HG02610 (cell line): ENCODE measurements around the gene TRMT13.
"Not testable (repeated sequence)": the region's sequence is repeated elsewhere in the genome, so short reads cannot be mapped to it uniquely, and the experiment has no call there.

Experiments
- ATAC-seq: cut with Tn5 transposase; IDR thresholded peaks from one replicate; pipeline ENCODE4 v1.9.1; 2021; ENCODE audit warnings: mild to moderate bottlenecking, moderate library complexity; ENCODE audit not compliant: unreplicated experiment

TRMT13 gene

DNA sequence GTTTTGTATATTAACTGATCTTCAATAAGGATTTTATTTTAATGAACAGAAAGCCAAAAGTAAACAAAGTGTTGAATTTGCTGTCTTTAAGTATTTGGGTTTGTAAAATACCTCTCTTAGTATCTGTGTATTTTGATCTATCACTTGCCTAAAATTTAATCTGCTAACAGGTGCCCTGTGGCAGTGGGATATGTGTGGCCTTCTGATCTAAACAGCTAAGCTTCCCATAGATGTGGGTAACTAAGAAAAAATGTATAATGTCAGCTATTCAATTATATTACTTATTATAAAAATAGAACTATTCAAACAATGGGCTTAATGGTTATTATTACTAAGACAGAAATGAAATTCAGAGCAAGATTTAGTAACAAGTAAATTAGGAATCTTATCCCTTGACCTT lies 29.9 kb downstream of the TRMT13 start:
- no peak for ATAC-seq

DNA sequence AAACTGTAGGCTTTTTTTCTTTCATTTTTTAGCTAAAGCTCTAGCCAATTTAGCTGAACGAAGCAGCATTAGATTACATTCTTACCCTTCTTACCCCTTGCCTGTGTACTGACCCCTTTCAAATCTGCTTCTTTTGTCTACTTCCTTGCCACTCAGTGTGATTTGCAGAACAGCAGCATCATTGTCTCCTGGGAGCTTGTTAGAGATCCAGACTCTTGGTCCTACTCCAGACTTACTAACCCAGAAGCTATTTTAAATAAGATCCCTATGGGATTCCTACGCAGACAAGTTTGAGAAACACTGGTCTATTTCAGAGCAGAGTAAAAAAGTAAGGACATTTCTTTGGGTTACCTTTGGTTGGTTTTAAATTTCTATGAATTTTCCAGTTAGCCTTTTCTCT lies 31.3 kb downstream of the TRMT13 start:
- no peak for ATAC-seq

DNA sequence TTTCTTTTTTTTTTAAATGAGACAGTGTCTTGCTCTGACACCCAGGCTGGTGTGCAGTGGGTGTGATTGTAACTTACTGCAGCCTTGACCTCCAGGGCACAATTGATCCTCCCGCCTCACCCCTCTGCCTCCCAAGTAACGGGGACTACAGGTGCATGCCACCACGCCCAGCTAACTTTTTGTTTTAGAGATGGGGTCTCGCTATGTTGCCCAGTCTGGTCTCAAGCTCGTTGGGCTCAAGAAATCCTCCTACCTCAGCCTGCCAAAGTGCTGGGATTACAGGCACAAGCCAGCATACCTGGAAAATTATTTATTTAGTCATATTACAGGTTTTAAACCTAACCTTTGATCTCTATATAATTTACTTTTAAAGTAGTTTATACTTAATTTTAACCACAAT lies 31.7 kb downstream of the TRMT13 start:
- no peak for ATAC-seq

DNA sequence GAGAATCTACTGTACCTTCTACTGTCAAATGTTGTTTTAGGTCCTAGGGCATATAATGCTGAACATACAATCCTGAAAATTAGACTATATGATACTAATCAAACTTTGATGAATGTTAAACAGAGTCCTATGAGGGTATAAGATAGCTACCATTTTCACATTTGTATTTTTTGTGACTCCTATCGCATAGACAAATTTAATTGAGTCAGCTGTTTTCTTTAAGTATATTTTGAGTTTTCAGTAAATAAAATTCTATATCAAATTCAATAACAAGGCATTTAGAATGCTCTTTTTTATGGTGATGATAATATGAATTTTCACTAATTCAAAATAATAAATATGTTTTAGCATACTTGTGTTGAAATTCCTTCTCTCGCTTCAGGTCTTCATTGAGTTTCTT lies 35.1 kb downstream of the TRMT13 start:
- ATAC-seq: no peak

DNA sequence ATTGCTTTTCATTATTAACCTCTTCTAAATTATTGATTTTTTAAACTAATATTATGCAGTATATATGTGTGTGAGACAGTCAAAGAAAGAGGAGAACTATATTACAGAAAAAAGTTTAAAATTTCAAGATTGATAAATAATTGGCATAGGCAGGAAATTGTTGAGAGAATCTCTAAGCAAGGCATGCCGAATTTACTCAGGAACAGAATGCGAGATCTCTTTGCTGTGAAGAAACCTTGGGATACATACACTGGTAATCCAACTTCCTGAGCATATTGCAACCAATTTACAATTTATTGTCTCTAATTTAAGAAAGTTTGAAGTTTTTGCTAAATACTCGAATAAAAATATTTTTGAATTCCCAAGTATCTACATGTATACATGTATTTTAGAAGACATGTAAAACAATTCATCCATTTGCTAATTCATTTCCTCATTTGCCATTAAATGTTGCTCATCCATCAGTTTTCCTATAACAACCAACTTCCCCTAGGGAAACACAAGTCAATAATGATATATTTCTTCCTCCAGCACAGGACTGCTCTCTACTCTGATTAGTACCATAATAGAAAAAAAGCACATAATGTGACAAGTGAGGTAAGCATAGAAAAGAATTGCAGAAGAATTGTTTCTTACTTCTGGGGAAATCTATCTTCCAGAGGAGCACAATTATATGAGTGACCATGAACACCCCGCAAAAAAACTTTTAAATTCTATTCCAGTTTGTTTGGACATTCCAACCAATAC lies 44.5 kb downstream of the TRMT13 start:
- ATAC-seq: no peak

DNA sequence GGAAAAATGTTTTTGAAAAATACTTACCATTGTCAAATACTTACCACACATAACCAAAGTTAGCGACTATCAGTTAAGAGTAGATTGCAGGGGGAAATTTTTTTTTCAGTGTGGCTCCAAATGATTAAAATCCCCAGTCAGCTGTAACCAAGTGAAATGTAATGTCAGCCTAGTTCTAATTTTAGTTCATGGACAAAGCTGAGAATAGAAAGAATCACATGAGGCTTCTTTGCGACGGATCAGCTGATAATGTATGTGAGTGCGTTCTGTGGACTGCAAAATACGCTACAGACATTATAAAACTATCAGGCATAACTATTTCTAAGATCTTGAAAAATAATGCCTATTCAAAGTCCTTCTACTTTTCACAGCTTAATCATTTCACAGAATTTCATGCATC lies 45.1 kb downstream of the TRMT13 start, which contains the start of gene LRRC39:
Gene LRRC39 (minus strand): TSS at position 166 of the 400 bp plus-strand sequence. CDS start 9,740 bp downstream, outside the sequence.
- no peak for ATAC-seq

DNA sequence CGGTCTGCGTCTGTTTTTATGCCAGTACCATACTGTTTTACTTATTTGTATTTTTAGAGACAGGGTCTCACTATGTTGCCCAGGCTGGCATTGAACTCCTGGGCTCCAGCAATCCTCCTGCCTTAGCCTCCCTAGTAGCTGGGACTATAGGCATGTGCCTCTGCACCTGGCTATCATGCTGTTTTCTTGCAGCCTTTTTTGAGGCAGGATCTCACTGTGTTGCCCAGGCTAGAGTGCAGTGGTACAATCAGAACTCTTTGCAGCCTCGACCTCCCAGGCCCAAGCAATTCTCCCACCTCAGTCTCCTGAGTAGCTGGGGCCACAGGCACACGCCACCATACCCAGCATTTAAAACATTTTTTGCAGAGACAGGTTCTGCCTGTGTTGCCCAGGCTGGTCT lies 50.4 kb downstream of the TRMT13 start:
- no peak for ATAC-seq

DNA sequence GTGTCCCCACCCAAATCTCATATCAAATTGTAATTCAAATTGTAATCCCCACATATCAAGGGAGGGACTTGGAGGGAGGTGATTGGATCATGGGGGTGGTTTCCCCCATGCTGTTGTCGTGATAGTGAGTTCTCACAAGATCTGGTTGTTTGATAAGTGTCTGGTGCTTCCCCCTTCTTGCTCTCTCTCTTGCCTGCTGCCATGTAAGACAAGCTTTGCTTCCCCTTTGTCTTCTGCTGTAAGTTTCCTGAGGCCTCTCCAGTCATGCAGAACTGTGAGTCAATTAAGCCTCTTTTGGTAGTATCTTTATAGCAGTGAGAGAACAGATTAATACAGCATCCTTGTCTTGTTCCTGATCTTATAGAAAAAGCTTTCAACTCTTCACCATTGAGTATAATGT lies 51.6 kb downstream of the TRMT13 start:
- ATAC-seq: peak; percentile 84

DNA sequence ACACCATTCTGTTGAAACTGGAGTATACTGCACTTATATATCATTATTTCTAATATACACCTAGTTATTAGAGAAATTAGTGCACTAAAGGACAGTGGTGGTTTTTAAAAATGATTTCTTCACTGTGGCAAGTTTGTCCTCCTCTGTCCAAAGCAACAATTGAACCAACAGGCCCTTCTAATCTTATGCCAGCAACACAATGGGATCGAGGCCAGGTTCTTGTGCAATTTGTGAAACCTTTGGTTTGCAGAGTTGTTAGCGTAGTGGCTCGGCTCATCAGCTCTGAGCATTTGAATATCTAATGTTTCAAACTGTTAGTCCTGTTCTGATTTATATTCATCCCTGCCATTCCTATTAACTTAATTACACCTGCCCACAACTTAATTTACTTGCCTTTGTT lies 54.9 kb downstream of the TRMT13 start:
- no peak for ATAC-seq

DNA sequence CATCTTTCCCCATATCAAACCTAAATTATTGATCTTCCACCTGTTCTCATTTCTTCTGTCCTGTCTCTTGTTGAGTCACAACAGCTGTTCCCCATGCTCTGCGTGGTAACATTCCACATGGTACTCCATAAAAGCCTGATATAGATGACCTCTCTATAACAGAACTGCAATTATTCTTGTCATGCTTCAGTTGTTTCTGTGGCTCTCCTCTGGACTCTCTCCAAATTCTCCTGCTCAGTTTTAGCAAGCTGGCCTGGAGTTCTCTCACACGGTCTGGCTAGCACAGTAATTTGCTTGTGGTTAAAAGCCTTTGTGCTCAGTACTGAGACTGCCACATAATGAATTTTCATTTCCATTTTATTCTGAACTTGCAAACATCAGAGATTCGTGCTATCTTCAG lies 55.7 kb downstream of the TRMT13 start:
- peak; percentile 50 for ATAC-seq

DNA sequence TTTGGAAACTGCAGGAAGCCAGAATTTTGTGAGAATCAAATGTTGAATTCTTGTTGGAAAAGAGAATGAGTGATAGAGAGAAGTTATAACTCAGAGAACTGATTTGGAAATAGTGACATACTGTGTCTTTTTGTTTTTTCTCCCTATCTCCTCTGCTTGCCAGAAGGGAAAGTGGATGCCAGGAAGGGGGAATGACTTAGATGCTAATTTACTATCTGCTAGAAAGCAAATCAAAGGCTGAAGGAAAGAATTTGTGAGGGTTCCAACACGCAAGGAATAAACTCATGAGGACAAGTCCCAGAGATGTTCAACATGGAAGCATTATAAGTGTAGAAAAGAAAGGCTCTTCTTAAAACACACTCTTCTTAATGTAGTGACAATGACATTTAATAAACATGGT lies 65.6 kb downstream of the TRMT13 start:
- ATAC-seq: no peak

DNA sequence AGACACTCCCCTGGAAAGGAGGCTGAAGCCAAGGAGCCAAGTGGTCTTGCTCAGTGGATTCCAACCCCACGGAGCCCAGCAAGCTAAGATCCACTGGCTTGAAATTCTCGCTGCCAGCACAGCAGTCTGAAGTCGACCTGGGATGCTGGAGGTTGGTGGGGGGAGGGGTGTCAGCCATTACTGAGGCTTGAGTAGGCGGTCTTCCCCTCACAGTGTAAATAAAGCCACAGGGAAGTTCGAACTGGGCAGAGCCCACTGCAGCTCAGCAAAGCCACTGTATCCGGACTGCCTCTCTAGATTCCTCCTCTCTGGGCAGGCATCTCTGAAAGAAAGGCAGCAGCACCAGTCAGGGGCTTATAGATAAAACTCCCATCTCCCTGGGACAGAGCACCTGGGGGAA lies 67.1 kb downstream of the TRMT13 start:
- not testable (repeated sequence) for ATAC-seq
